SKM-1 treated with dmso at 0.1 percent for 144 hours (cell line): Measurements from ENCODE around the gene RFT1.

Experiments used
- DNase-seq: peaks from one replicate; lab custom pipeline; 2025; ENCODE audit not compliant: unreplicated experiment; lab: John Stamatoyannopoulos, UW

RFT1 gene, protein sequence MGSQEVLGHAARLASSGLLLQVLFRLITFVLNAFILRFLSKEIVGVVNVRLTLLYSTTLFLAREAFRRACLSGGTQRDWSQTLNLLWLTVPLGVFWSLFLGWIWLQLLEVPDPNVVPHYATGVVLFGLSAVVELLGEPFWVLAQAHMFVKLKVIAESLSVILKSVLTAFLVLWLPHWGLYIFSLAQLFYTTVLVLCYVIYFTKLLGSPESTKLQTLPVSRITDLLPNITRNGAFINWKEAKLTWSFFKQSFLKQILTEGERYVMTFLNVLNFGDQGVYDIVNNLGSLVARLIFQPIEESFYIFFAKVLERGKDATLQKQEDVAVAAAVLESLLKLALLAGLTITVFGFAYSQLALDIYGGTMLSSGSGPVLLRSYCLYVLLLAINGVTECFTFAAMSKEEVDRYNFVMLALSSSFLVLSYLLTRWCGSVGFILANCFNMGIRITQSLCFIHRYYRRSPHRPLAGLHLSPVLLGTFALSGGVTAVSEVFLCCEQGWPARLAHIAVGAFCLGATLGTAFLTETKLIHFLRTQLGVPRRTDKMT

DNA sequence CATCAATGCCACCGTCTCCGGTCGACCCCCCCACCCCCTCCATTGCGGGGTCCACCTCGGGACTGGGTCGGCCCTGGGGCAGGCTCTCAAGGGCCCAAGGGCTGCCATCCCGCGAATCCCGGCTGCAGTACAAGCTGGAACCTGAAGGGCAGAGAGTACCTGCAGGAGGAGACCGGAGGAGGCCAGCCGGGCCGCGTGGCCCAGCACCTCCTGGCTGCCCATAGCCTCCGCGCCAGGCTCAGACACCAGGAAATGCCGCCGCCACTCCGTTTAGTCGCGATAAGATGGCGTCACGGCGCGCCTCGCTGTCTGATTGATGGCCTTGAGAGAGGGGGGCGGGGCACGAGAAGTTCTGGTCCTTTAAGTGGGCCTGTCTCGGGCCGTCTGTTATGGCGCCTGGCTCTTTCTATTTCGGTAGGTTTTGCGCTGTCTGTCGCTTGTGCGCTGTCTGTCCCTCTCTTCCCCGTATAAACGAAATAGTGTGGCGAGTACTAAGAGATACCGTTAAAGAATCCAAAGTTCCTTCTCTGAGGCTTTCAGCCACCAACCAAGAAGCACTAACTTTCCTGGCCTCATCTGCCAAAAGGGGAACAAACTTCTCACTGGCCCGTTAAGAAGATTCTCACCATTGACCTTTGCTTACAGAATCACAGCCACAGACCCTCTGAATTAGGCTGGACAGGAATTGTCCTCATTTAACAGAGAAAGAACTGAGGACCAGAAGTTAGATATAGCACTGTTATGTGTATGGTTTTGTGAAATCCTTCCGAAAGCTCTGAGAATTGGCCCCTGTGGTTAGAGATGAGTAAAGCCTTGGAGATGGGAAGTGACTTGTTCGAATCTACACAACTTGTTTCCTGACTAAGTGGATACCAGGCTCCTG, at the start of gene RFT1:
RFT1 (minus strand) TSS at position 257 of the 883 bp plus-strand sequence; CDS start at position 222, 35 bp downstream.
- peak; percentile 89 for DNase-seq

DNA sequence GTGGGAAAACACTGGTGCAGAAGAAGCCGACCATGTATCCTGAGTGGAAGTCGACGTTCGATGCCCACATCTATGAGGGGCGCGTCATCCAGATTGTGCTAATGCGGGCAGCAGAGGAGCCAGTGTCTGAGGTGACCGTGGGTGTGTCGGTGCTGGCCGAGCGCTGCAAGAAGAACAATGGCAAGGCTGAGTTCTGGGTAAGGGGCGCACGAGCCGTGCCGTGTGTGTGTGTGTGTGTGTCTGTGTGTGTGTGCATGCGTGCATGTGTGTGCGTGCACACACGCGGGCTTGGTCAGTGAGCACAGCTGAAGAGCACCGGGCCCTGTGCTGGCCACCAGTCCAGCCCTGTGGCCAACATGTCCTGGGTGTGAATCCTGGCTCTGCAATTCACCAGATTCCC, 49.3 kb upstream of the RFT1 start:
- DNase-seq: no peak

DNA sequence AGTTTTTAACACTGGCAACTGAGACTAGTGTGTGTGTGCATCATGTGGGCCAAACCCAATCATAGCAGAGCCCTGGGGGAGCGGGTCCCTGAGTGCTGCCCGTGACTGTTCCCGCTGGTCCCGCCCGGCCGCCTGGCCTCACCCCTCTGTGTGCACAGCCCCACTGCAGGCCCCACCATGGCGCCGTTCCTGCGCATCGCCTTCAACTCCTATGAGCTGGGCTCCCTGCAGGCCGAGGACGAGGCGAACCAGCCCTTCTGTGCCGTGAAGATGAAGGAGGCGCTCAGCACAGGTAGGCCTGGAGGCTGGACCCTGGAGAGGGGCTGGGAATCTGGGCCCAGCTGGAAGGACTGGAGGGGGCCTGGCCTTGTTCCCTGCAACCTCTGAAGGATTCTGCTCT, 48.0 kb upstream of the RFT1 start:
- DNase-seq: no peak

DNA sequence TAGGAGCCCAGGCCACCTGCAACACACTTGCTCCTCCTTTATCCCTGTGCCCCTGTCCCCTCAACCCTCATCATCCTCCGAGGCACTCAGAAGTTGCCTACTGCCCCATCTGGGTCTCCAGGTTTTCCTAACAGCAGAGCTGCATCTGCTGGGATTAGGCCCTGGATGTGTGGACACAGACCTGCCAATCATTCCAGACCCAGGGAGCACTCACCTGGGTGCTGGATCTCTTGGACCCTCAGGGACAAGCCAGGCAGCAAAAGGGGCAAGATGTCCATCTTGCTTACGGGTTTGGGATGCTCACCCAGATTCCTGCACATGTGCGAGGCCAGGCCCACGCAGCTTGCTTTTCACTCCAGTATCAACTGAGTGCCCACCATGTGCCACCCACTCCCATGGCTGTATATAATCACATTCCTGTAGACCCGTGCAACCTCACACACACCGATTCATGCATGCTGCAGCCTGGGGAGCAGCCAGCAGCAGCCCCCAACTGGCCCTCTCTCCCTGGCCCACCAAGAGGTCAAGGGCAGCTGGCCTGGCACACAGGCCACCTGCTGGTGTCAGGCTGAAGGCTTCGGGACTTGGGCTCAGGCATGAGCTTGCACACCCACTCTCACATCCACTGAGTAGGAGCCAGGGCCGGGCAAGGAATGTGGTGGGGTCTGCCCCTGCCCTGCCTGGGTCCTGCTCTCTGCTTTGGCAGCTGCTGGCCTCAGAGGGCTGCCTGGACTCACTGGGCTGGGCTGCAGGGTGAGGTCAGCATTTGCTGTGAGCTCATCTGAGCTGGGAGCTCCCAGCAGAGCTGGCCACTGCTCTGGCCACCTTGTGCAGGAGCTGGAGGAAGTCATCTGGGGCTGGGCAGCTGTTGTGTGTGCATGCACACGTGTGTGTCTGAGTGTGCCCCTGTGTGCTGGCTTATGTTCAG, 45.6 kb upstream of the RFT1 start:
- no peak for DNase-seq

DNA sequence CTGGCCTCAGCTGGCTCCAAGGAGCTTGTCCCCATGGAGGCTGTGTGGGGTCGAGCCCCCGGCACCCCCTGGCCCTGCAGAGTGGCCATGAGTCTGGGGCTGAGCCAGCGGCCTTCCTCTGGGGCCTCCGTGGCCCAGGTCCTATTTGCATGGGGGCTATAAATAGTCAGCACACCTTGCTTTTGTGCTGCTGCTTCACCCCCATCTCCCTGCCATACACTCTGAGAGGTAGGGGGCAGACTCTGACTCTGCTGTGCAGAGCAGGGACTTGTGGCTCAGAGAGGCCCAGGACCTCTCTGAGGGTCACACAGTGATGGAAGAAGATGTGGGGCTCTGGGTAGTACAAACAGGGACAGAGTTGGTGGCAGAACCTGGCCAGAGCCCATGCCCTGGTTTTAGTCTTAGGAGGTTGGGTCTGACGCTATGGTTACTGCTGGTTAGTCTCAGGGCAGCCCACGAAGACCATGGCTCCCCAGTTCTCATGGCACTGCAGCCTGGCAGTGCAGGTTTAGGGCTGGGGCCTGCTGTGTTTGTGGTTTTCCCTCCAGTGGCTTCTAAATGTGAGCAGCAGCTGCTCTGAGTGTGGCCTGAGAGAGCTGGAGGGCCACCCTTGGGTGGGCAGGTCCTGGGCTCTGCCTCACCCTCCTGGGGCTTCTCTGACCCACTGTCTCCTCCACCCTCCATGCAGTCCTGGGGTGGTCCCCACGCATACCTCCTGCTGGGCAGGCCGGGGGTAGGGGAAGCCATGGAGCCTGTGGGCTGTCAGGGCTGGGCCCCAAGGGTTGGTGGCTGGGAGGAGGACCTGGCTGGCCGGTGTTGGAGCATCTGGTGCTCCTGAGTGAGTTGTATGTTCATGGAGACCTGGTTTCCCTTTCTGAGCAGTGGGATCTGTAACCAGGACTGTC, 44.4 kb upstream of the RFT1 start:
- no peak for DNase-seq

DNA sequence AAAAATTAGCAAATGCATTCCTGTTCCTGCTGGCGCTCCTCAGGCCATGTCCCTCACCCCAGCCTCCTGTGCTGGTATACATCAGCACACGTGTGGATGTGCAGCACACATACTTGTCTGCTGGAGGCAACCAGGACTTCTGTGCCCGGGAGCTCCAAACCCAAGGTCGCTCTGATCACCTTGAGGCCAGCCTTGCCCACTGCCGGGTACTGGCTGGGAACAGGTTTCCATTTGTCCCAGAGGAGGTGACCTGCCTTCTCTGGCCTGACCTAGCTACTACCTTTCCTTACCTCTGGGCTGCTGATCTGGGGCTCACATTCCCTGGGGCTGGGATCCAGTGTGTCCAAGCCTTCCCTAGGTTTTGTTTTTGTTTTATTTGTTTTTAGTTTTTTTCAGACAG, 42.9 kb upstream of the RFT1 start:
- DNase-seq: no peak

DNA sequence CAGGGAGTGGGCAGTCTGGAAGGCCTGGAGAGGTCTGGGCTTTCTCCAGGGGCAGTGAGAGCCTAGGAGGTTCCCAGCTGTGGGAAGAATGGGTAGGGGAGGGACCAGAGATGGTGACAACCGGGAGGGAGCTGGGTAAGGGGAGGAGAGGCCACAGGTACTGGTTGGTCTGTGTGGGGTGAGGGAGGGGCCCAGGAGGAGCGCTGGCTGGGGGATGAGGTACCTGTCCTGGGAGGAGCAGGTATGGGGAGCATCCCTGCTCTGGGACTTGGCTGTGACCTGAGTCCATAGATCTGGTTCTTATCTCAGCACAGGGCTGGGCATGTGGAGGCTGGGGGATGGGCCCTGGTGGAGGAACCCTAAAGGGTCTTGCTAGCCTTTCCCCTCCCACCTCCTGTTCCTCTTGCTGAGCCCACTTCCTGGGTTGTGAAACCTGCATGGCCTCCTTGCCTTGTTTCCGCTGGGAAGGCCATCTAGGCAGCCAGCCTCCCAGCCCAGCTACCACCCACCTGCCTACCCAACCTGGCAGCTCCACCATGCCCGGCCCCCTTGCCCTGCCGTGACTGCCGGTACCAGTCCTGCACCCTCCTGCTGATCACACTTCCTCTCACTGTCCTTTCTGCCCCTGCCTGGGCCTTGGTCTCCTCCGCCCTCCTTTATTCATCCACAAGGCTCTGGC, 41.7 kb upstream of the RFT1 start:
- peak; percentile 77 for DNase-seq

DNA sequence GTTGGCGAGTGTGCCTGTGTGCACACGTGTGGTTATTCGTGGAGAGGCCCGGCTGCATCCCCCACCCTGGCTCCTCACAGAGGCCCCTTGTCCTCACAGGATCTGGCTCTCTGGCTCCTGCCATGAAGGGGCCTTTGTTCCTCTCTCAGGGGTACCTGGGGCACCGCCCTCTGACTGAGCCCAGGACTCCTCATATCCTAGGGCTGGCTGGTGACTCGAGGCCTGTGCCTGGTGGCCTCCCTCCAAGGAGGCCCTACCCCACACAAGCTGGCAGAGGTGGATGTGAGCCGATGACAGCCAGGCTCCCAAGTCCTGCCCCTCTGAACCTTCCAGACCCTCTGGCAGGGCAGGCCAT, 40.8 kb upstream of the RFT1 start:
- DNase-seq: no peak

DNA sequence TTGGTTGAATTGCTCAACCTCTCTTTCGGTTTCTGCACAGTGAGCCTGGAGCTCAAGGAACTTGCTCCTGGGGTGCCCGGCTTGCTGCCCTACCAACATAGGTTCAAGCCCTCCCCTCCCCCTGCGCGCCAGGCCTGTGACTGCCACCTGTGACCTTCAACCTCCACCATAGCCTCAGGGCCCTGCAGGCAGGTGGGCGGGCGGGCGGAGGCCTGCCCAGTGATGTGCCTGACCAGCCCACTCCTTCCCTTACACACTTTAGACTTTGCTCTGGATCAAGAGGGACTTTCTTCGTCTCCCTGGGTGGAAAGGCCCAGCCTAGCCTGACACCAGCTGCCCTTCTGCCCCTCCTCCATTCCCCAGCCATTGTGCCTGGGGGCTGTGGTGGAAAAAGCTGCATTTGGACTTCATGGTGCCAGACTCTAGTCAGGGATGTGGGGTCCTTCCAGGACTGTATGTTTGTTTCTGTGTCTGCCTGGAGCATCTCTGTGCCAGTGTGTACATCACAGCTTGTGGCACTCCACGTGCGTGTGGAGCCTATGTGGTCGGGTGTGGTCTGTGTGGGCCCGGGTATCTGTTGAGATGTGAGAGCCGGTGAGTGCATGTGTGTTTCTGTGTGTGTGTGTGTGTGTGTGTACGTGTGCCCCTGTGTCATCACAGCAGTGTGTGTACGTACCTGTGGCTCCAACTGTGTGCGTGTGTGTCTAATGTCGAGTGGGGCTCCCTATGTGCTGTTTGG, 40.3 kb upstream of the RFT1 start:
- peak; percentile 91 for DNase-seq

DNA sequence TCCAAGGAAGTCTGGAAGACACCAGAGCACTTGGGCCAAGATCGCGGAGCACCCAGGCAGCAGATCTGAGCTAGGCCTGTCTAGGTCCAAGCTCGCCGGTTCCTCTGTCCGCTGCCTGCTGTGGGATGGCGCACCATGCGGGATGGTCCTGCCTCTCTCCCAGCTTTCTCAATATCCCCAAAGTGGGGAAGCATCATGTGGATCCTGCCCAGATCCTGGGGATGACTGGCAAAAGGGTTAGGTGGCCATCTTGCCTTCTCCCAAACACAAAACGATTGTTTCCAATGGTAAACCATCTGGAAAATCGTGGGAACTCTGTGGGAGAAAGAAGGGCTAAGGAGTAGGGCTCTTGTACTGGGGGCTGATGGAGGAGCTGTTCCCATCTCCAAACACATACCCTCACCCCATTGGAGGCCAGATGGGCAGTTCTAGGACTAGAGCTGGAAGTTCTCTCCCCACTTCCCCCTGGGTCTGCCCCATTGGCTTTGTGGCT, 39.6 kb upstream of the RFT1 start:
- no peak for DNase-seq

DNA sequence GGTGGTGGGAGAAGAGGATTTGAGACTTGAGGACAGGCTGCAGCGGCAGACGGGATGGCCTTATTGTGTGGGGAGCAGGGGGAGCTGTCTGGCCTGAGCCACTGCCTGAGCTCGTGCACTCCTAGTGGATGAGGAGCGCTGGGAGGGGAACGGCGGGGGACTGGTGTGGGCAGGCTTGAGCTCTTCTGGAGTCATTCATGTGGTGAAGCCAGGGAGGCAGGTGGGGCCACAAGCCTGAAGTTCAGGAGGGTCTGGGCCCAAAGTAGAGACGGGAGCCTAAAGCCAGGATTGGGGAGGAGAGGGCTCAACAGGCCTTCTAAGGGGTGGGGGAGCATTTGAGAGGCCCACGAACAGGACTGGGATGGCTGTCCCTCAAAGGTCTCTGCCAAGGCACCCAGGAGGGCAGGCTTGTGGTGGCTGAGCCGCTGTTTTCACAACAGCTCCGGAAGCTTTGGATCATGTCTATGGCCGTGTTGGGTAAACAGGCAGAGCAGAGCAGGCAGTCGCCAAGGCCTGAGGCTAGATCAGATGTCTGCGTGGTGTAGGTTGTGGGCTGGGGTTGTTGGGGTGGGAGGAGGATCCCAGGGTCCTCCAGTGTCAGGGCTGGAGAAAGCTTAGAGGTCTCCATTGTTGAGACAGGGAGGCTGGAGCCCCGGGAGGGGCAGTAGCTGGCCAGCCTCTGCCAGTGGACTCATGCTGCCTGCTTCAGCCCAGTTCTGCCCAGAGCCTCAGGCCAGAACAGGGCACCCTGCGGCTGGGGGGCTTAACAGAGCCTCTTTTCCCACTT, 39.0 kb upstream of the RFT1 start:
- DNase-seq: peak; percentile 82

DNA sequence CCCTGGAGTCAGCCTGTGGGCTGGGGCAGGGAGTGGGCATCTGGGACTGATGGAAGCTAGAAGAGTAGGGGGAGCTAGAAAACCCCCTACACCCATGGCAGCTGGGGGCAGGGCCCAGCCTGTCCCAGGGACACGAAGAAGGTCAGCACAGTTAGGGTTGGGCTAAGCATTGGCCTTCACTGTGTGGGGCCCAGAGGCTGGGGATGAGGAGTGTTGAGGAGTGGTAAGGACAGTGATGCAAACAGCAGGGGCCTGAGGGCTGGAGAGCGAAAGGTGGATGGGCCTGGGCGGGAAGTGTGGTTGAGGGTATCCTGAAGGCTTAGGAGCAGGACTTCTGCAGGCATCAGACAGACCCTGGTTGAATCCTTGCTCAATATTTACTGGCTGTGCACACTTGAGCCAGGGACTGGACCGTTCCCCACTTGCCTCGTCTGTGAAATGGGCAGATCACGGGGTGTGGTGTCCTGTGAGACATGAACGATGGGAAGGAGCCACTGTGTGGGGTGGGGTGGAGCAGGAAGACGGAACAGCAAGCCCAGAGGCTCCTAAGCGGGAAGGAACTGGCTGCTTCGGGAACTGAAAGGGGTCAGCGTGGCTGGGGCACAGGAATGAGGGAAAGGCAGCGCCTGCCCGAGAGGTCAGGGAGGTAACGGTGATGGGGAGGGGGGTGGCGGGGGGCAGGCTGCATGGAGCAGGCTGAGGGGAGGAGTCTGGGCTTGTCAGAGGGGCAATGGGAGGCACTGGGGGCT, 38.1 kb upstream of the RFT1 start:
- DNase-seq: no peak

DNA sequence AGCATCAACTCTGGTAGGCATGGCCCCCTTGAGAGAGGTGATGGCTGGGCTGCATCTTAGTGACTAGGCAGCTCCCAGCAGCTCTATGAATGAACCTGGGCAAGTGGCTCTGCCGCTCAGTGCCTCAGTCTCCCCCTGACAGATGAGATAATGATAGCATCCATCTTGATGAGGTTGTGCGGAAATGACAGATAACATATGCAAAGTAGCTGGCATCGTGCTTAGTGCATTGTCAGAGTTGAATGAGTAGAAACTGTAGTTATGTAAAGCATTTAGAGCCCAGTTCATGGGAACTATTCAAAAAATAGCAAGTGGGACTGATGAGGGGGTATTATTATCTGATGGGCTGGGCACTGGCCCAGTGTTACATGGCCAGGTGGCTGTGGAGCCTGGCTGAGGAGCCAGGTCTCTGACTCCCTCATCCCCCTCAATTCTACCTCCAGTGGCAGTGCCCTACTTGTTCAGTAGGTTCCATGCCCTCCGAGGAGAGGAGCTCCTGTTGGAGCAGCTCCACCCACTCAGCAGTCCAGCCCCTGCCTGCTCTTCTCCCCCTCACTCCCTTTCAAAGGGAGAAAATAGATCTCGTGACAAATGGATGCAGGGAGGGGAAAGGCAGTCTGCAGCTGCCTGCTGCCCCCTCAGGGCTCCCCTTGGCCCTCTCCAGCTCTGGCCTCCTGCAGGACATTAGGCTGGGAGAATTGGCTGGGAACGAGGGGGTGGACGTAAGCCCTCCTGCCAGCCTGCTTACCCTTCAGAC, 37.4 kb upstream of the RFT1 start:
- no peak for DNase-seq

DNA sequence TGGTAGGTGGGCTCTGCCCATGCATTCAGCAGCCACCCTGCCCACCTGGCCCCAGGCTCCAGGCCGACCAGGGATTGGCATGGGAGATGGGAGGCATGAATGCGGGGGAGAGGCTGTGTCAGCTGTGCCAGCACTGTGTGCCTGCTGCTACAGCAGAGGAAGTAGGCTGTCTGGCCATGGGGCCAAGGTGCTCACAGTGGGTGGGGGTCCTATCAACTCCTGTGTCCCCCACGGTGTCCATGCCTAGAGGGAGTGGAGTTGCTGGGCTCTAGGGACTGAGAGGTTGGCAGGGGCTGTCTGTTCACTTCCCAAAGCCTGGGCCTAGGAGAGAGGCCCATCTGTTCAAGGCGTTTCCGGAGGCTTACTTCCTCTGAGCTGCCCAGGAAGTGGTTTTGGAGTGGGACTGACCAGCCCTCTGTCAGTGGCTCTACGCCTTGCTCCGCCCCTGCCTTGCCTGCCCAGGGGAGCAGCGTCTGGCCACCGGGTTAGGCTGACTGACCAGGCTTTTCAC, 36.6 kb upstream of the RFT1 start:
- peak; percentile 92 for DNase-seq

DNA sequence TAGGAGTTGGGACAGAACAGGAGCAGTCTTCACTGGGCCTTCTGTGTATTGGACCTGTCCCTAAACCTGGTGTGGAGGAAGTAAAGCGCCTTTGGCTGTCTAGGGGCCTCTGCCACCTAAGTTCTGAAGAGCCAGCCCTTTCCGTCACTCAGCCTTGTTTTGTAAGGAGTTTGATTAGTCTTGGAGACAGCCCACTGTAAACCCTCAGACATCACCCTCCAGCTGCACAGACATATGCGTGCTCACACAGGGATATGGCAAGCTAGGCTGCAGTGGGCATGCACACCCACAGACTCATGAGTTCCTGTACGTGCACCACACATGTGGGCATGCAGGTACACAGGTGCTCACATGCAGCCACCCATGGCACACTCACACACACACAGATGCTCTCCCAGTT, 36.0 kb upstream of the RFT1 start:
- no peak for DNase-seq

DNA sequence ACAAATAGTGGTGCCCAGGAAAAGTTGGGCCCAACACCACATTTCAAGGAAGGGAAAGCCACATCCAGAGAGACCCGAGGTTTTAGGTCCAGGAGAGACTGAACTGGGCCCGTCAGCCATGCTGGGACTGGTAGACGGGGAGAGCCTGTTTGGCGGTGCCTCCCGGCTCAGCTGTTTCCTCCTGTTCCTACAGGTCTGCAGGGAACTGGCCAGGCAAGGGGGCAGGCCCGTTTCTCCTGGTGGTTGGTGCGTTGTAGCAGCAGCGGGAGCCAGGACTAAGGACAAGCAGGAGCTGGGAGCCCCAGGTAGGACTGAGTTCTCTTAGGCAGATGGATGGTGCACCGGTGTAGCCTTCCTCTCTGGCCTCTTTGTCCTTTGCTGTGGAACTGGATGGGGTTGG, 34.7 kb upstream of the RFT1 start:
- no peak for DNase-seq
